H9 (cell line): Measurements from ENCODE around the gene MORC4. TPM values are rescaled to one million over a fixed set of nuclear protein-coding genes. Genes with fewer than 3 reads are reported as not detected.

Source experiments
- DNase-seq: peaks from one replicate; pipeline ENCODE4 v3.0.0-alpha.2; 2017
- H2AFZ ChIP-seq: one replicate; pipeline ENCODE4 v1.6.1; 2013; ENCODE audit warnings: mild to moderate bottlenecking, low read length, control low read depth, moderate library complexity
- H2AK5ac ChIP-seq: 2 replicates; pipeline ENCODE4 v1.6.1; 2013; ENCODE audit warnings: low read length, control low read depth, mixed read lengths; ENCODE audit not compliant: insufficient read length
- H2BK120ac ChIP-seq: one replicate; pipeline ENCODE4 v1.6.1; 2013; ENCODE audit warnings: low read depth, mild to moderate bottlenecking, low read length, control low read depth, inconsistent platforms; ENCODE audit not compliant: poor library complexity, severe bottlenecking
- H2BK12ac ChIP-seq: 2 replicates; pipeline ENCODE4 v1.6.1; 2013; ENCODE audit warnings: low read length, control low read depth, mixed read lengths, low read depth; ENCODE audit not compliant: insufficient read length
- H2BK15ac ChIP-seq: 2 replicates; pipeline ENCODE4 v1.6.1; 2013; ENCODE audit warnings: low read depth, low read length, control low read depth
- H2BK20ac ChIP-seq: one replicate; pipeline ENCODE4 v1.6.1; 2013; ENCODE audit warnings: low read depth, mild to moderate bottlenecking, low read length, control low read depth, inconsistent platforms; ENCODE audit not compliant: poor library complexity, severe bottlenecking
- H2BK5ac ChIP-seq: 2 replicates; pipeline ENCODE4 v1.6.1; 2013; ENCODE audit warnings: low read length, control low read depth, mixed read lengths; ENCODE audit not compliant: insufficient read length
- H3K14ac ChIP-seq: 2 replicates; pipeline ENCODE4 v1.6.1; 2013; ENCODE audit warnings: low read length, control low read depth; ENCODE audit not compliant: insufficient read depth
- H3K18ac ChIP-seq: 2 replicates; pipeline ENCODE4 v1.6.1; 2013; ENCODE audit warnings: low read depth, mild to moderate bottlenecking, mixed read lengths, low read length, control low read depth; ENCODE audit not compliant: insufficient read length
- H3K23ac ChIP-seq: 2 replicates; pipeline ENCODE4 v1.6.1; 2013; ENCODE audit warnings: low read length, control low read depth, mixed read lengths, low read depth; ENCODE audit not compliant: insufficient read length
- H3K23me2 ChIP-seq: 2 replicates; pipeline ENCODE4 v1.6.1; 2013; ENCODE audit warnings: low read depth, mild to moderate bottlenecking, mixed read lengths, low read length, control low read depth; ENCODE audit not compliant: insufficient read length, poor library complexity, severe bottlenecking
- H3K27ac ChIP-seq: 2 replicates; pipeline ENCODE4 v1.5.1; 2013; ENCODE audit warnings: low read length, control low read depth, mixed read lengths, low read depth; ENCODE audit not compliant: insufficient read length
- H3K27me3 ChIP-seq: 2 replicates; pipeline ENCODE4 v1.6.1; 2013; ENCODE audit warnings: low read length, control low read depth, inconsistent platforms; ENCODE audit not compliant: insufficient read depth
- H3K4ac ChIP-seq: 2 replicates; pipeline ENCODE4 v1.6.1; 2013; ENCODE audit warnings: low read depth, mild to moderate bottlenecking, control low read depth, inconsistent platforms, low read length, moderate library complexity
- H3K4me1 ChIP-seq: 2 replicates; pipeline ENCODE4 v1.6.1; 2013; ENCODE audit warnings: low read length, control low read depth, inconsistent platforms; ENCODE audit not compliant: insufficient read depth
- H3K4me2 ChIP-seq: 2 replicates; pipeline ENCODE4 v1.6.1; 2013; ENCODE audit warnings: low read length, control low read depth, mixed read lengths; ENCODE audit not compliant: insufficient read length, insufficient read depth
- H3K56ac ChIP-seq: 2 replicates; pipeline ENCODE4 v1.6.1; 2013; ENCODE audit warnings: low read depth, mild to moderate bottlenecking, mixed read lengths, low read length, control low read depth; ENCODE audit not compliant: insufficient read length
- H3K79me1 ChIP-seq: 2 replicates; pipeline ENCODE4 v1.6.1; 2013; ENCODE audit warnings: low read depth, mild to moderate bottlenecking, moderate library complexity, low read length, control low read depth, inconsistent platforms; ENCODE audit not compliant: insufficient read depth, poor library complexity, severe bottlenecking
- H3K79me2 ChIP-seq: 2 replicates; pipeline ENCODE4 v1.6.1; 2013; ENCODE audit warnings: low read length, control low read depth, inconsistent platforms; ENCODE audit not compliant: insufficient read depth
- H3K9ac ChIP-seq: 2 replicates; pipeline ENCODE4 v1.6.1; 2013; ENCODE audit warnings: low read length, control low read depth, mixed read lengths; ENCODE audit not compliant: insufficient read length; ENCODE audit errors: extremely low read depth
- H3K9me3 ChIP-seq: one replicate; pipeline ENCODE4 v1.6.1; 2013; ENCODE audit warnings: low read depth, low read length, inconsistent platforms; ENCODE audit not compliant: control insufficient read depth
- H3T11ph ChIP-seq: one replicate; pipeline ENCODE4 v1.6.1; 2013; ENCODE audit warnings: mild to moderate bottlenecking, low read length, control low read depth, inconsistent platforms
- H4K20me1 ChIP-seq: one replicate; pipeline ENCODE4 v1.6.1; 2013; ENCODE audit not compliant: control insufficient read depth, insufficient read length, insufficient read depth
- H4K5ac ChIP-seq: 2 replicates; pipeline ENCODE4 v1.6.1; 2013; ENCODE audit warnings: low read depth, mild to moderate bottlenecking, mixed read lengths, low read length, control low read depth; ENCODE audit not compliant: insufficient read length
- H4K8ac ChIP-seq: replicated peaks from 2 replicates; pipeline ENCODE4 v1.6.1; 2013; ENCODE audit warnings: low read length, control low read depth, mixed read lengths, low read depth; ENCODE audit not compliant: insufficient read length
- H4K91ac ChIP-seq: 2 replicates; pipeline ENCODE4 v1.6.1; 2013; ENCODE audit warnings: low read depth, mild to moderate bottlenecking, moderate library complexity, mixed read lengths, low read length, control low read depth; ENCODE audit not compliant: insufficient read length
- H3K27ac Mint-ChIP-seq, 3 experiments: 2 replicates in 2 of 3; 3 replicates in 1 of 3; pipeline ENCODE4 v1.8.0; 2020 to 2021; ENCODE audit warnings: mixed read lengths in 3 of 3, mild to moderate bottlenecking in 1 of 3, moderate library complexity in 1 of 3
- H3K27me3 Mint-ChIP-seq: 2 replicates; pipeline ENCODE4 v1.8.0; 2021; ENCODE audit warnings: low read depth, mild to moderate bottlenecking, moderate library complexity, mixed read lengths
- H3K36me3 Mint-ChIP-seq, 3 experiments: 2 replicates in 2 of 3; 3 replicates in 1 of 3; pipeline ENCODE4 v1.8.0; 2020 to 2021; ENCODE audit warnings: low read depth in 3 of 3, mixed read lengths in 3 of 3; ENCODE audit not compliant: insufficient read depth in 1 of 3
- H3K4me1 Mint-ChIP-seq, 2 experiments: 2 replicates each; pipeline ENCODE4 v1.8.0; 2020; ENCODE audit warnings: mixed read lengths in 2 of 2
- H3K4me3 Mint-ChIP-seq, 2 experiments: 2 replicates in 1 of 2; 3 replicates in 1 of 2; pipeline ENCODE4 v1.8.0; 2020 to 2021; ENCODE audit warnings: mild to moderate bottlenecking in 2 of 2, mixed read lengths in 2 of 2, moderate library complexity in 1 of 2
- H3K9me3 Mint-ChIP-seq, 2 experiments: 2 replicates in 1 of 2; 3 replicates in 1 of 2; pipeline ENCODE4 v1.8.0; 2020; ENCODE audit warnings: mild to moderate bottlenecking in 2 of 2, mixed read lengths in 2 of 2, moderate library complexity in 1 of 2
- CTCF ChIP-seq: fragments of 200-600 bp; sonication (generic); conservative IDR thresholded peaks from 3 replicates; pipeline ENCODE4 v1.8.0; 2021; ENCODE audit warnings: antibody characterized with exemption, mild to moderate bottlenecking
- WGBS: extraction: QIAGEN DNeasy Blood & Tissue Kit; methylation state at CpG from one replicate; pipeline ENCODE4 v1.1.7; 2013; ENCODE audit warnings: missing lambda C conversion rate, low lambda C conversion rate, mixed read lengths; ENCODE audit not compliant: insufficient read length; ENCODE audit errors: extremely low coverage; 5-methylcytosine and 5-hydroxymethylcytosine counted together
- total RNA-seq: library from RNA; stranded (reverse); gene quantifications from 2 replicates; pipeline ENCODE4 v1.2.1, GENCODE V29; 2021

MORC4 gene
- total RNA-seq, 1 experiment from 2014 or later = 4.3 TPM

GRCh38 chrX:106899841-106900240 lies 100.2 kb downstream of the MORC4 start:
- no peak overlapping the region for H3K14ac ChIP-seq
- no peaks in the 10 kb centered on the region for H3K4me1 ChIP-seq
- no peaks in the 10 kb centered on the region for H3K27me3 ChIP-seq
- Mint-ChIP-seq H3K27ac (no peak overlapping the region), H3K4me1 (peaks cover 9 to 13% of the 10 kb centered on the region in 2 experiments), H3K4me3 (no peak overlapping the region), H3K36me3 (no peaks in the 10 kb centered on the region; a peak in 1 of 7 replicates), H3K27me3 (no peaks in the 10 kb centered on the region), H3K9me3 (peaks cover 0 to 57% of the 10 kb centered on the region in 2 experiments; a peak in 2 of 5 replicates)
- no peak overlapping the region for H2BK5ac ChIP-seq
- no peak overlapping the region for H3T11ph ChIP-seq
- TF ChIP-seq CTCF = no peak
- no peaks in the 10 kb centered on the region for H3K79me2 ChIP-seq
- no peaks in the 10 kb centered on the region for H3K23me2 ChIP-seq
- no peaks in the 10 kb centered on the region for H4K20me1 ChIP-seq
- no peak overlapping the region for H4K91ac ChIP-seq
- H3K23ac ChIP-seq = no peak overlapping the region
- no peak overlapping the region for H2BK12ac ChIP-seq
- no peak overlapping the region for H2AFZ ChIP-seq
- no peak overlapping the region for H2BK120ac ChIP-seq
- no peak overlapping the region for H2AK5ac ChIP-seq
- H3K4me2 ChIP-seq = no peak overlapping the region
- H3K27ac ChIP-seq = no peak overlapping the region
- no peak overlapping the region for H4K5ac ChIP-seq
- H4K8ac ChIP-seq = no peak overlapping the region
- no peaks in the 10 kb centered on the region for H3K79me1 ChIP-seq
- H3K18ac ChIP-seq = no peak overlapping the region
- H3K9ac ChIP-seq = no peak overlapping the region
- H2BK20ac ChIP-seq = no peak overlapping the region
- H3K9me3 ChIP-seq = no peaks in the 10 kb centered on the region
- H2BK15ac ChIP-seq = no peak overlapping the region
- DNase-seq = no peak
- WGBS = no CpG with 5 or more reads among the region's 1 CpG
- no peak overlapping the region for H3K56ac ChIP-seq
- no peak overlapping the region for H3K4ac ChIP-seq
